Measurements from ENCODE around the gene CTBP2. TPM values are rescaled to one million over a fixed set of nuclear protein-coding genes. Genes with fewer than 3 reads are reported as not detected.

CTBP2 gene
- total RNA-seq, 1 experiment from 2014 or later = 212 TPM

GRCh38 chr10:125006921-125007426 lies 153.4 kb downstream of the CTBP2 start:
- Histone ChIP-seq H3K9me3 (ENCODE audit: control insufficient read depth, low read depth, low read length) (no peaks in the 10 kb centered on the region), H3K4me1 (ENCODE audit: insufficient read depth, low read length) (no peaks in the 10 kb centered on the region; the same call in 1 of the 2 replicates), H2AFZ (ENCODE audit: low read length) (no peak overlapping the region), H2AK5ac (ENCODE audit: insufficient read length, low read length) (no peak overlapping the region), H3K9ac (ENCODE audit: extremely low read depth, insufficient read length, low read length) (no peak overlapping the region), H3K56ac (ENCODE audit: insufficient read length, low read depth, low read length) (no peak overlapping the region), H4K8ac (replicated peaks; ENCODE audit: insufficient read length, low read depth, low read length) (no peak overlapping the region), H3K23ac (ENCODE audit: insufficient read length, low read depth, low read length) (no peak overlapping the region), H4K5ac (ENCODE audit: insufficient read length, low read depth, low read length) (no peak overlapping the region), H3K27ac (ENCODE audit: insufficient read length, low read depth, low read length) (no peak overlapping the region), H3K79me2 (ENCODE audit: insufficient read depth, low read length) (peaks cover 28% of the 10 kb centered on the region; the same call in 1 of the 2 replicates), H3K14ac (ENCODE audit: insufficient read depth, low read length) (no peak overlapping the region), H2BK20ac (ENCODE audit: low read depth, low read length, poor library complexity, severe bottlenecking) (no peak overlapping the region), H4K91ac (ENCODE audit: insufficient read length, low read depth, low read length) (no peak overlapping the region), H3K4me2 (ENCODE audit: insufficient read depth, insufficient read length, low read length) (no peak overlapping the region), H2BK120ac (ENCODE audit: low read depth, low read length, poor library complexity, severe bottlenecking) (no peak overlapping the region), H2BK5ac (ENCODE audit: insufficient read length, low read length) (no peak overlapping the region), H3T11ph (ENCODE audit: low read length) (no peak overlapping the region), H3K23me2 (ENCODE audit: insufficient read length, low read depth, low read length, poor library complexity, severe bottlenecking) (no peaks in the 10 kb centered on the region), H2BK12ac (ENCODE audit: insufficient read length, low read depth, low read length) (no peak overlapping the region), H3K4ac (ENCODE audit: low read depth, low read length) (no peak overlapping the region), H4K20me1 (ENCODE audit: control insufficient read depth, insufficient read depth, insufficient read length) (no peaks in the 10 kb centered on the region), H3K27me3 (ENCODE audit: insufficient read depth, low read length) (no peaks in the 10 kb centered on the region), H2BK15ac (ENCODE audit: low read depth, low read length) (no peak overlapping the region), H3K18ac (ENCODE audit: insufficient read length, low read depth, low read length) (no peak overlapping the region), H3K79me1 (ENCODE audit: insufficient read depth, low read depth, low read length, poor library complexity, severe bottlenecking) (peaks cover 13% of the 10 kb centered on the region)
- peaks cover 36 to 65% (median 58%) of the 10 kb centered on the region in 3 experiments for H3K36me3 Mint-ChIP-seq (ENCODE audit: insufficient read depth in 1 of 3, low read depth in 3 of 3)
- no CpG with 5 or more reads among the region's 19 CpGs for WGBS (ENCODE audit: extremely low coverage, insufficient read length, low lambda C conversion rate)
- no peak overlapping the region for H3K4me3 Mint-ChIP-seq
- TF ChIP-seq CTCF (conservative IDR thresholded peaks at IDR 0.05) = no peak
- H3K4me1 Mint-ChIP-seq = peaks cover 33 to 45% of the 10 kb centered on the region in 2 experiments
- no peaks in the 10 kb centered on the region; the same call in 1 of the 2 replicates for H3K27me3 Mint-ChIP-seq (ENCODE audit: low read depth)
- H3K9me3 Mint-ChIP-seq = no peaks in the 10 kb centered on the region; a peak in 1 of 5 replicates
- H3K27ac Mint-ChIP-seq = peak overlapping the region; percentile 50 to 94 (median 51); a peak in 4 of 7 replicates
- DNase-seq = no peak
